ENCODE measurements around the gene CKB.
"Not testable (repeated sequence)": the region's sequence is repeated elsewhere in the genome, so short reads cannot be mapped to it uniquely, and the experiment has no call there.

Gene CKB

DNA sequence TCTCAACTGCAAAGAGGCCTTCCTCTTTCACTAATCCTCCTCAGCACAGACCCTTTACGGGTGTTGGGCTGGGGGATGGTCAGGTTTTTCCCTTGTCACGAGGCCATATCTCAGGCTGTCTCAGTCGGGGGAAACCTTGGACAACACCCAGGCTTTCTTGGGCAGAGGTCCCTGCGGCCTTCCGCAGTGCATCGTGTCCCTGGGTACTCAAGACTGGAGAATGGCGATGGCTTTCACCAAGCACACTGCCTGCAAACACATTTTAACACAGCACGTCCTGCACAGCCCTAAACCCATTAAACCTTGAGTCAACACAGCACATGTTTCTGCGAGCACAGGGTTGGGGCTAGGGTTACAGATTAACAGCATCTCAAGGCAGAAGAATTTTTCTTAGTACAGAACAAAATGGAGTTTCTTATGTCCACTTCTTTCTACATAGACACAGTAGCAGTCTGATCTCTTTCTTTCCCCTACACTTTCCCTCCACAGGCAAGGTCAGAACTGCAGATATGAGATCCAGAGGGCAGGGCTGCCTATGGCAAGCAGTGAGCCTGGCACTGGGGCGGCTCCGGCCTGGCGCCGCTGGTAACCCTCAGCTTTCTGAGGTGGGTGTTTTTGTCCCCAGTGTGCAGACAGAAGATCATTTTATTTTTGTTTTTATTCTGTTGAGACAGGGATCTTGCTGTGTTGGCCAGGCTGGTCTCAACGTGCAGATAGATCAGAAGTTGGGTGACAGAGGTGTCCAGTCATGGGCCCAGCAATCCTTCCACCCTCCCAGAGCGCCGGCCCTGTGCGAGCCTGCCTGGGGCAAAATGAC is 3.0 kb upstream of the CKB start:
- not testable (repeated sequence) for DNase-seq

DNA sequence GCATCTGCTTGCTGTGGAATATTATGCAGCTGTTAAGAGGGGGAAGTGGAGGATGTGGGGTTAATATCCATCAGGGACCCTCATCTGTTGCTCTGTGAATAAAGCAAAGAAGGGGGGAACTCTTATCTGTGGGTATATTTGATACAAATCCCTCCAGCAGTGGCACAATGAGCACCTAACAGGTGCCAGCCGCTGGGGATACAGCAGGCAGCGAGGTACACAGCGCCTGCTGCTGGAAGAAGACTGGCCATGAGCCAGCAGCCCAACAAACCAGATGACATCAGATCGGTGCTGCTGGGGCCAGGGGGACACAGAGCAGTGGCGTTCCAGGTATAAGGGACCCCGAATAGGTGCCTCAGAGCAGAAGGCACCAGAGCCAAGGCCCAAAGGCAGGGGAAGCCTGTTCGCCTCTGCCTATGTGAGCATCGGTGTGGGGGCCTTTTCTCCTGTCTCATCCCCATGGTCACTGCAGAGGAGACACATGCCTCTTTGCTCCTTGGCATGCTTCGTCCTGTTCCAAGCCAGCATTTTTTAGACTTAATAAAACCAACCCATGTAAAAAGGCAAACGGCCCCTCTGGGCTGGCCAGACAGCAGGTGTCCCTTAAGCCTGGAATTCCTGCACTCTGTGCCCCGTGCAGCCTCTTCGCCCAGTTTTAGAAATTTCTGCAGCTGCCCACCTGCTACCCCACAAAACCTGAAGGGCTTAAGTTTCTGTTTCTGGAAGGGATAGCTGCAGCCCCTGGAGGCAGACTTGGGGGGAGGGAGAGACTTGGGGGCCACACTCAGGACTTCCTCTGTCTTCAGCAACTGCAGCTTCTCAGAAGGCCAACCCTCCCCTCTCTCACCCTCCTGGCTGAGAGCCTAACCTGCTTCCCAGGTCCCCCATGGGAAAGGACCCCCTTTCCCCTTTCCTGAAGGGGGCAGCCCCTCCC is 1.6 kb upstream of the CKB start:
- DNase-seq = no peak

DNA sequence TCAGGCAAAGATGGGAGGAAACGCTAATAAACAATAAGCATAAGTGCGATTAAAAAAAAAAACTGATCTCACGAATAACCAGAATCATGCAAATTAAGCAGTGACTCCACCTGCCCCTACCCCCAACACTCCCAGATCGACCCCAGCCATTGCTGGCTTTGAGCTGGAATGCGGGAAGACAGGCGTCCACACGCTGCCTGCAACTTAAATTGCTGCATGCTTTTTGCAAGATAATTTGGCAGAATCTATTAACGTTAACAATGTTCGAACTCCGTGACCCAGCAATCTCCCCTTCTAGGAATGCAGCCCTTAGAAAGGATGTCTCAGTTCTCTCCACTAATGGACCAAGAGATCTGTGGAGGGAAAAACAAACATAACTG is 935 bp upstream of the CKB start:
- no peak for DNase-seq

DNA sequence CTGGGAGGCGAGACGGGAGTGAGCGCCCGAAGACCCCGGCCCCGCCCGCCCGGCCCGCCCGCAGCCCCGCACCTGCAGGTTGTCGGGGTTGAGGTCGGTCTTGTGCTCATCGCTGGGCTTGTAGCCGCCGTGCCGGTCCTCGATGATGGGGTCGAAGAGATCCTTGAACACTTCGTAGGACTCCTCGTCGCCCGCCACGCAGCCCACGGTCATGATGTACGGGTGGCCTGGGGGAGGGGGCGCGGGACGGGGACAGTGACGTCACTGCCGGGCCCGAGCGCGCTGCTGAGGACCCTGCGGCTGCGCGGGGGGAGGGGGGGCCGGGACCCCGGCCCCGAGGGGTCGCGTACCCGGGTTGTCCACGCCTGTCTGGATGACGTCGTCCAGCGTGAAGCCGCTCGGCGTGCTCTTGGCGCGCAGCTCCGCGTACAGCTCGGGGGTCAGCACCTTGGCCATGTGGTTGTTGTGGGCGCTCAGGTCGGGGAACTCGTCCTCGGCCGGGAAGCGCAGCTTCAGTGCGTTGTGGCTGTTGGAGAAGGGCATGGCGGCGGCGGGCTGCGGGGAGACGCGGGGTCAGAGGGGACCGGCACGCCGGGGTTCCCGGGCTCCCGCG is 573 bp downstream of the CKB start:
- DNase-seq = no peak

DNA sequence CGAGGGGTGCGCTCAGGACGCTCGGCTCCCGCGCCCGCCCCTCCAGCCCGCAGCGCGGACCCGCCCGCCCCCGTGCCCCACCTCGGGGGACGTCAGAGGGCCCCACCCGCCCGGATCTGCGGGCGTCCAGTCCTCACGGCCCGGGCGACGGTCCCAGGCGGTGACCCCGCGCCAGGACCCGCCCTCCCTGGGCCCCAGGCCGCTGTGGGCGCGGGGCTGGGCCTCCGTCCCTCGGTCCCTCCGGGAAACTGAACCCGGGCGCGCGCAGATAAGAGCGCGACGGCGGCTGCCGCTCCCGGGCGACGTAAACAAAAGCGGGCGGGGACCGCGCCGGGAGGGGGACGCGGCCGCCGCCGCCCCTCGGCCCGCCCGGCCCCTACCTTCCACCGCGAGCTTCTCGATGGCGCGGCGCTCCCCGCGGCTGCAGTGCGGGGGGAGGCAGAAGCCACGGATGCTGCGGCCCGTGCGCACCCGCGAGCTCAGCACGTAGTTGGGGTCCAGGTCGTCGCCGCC is 1.1 kb downstream of the CKB start:
- peak; percentile 60 for DNase-seq

DNA sequence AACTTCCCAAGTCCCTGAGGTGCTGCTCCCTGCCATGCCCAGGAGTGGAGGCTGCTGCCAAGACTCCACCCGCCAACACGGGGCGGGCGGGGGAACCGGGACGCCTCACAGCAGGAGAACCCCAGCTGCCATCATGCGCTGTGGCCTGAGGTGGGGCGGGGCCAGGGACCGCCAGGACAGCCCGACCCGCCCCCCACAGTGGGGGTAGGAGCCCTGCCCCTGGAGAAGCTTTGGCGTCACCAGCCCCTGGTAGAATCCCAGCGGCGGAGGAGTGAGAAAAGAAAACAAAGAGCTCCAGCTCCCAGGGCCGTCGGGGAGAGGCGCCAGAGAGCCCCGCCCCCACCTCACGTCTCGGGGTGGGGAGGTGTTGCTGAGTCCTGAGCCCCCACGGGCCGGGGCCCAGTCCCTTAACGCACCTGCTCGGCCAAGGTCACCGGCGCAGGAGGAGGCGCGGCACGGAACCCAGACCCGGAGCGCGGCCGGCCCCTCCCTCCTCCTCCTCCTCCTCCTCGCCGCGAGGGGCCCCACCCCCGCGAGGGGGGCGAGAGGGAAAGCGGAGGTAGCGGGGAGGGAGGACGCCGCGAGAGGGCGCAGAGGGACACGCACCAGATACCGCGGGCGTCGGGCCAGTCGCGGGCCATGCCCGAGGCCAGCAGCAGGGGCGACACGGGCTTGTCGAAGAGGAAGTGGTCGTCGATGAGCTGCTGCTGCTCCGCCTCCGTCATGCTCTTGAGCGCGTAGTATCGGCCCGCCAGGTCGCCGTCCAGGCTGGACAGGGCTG is 1.8 kb downstream of the CKB start:
- DNase-seq = peak; percentile 70

DNA sequence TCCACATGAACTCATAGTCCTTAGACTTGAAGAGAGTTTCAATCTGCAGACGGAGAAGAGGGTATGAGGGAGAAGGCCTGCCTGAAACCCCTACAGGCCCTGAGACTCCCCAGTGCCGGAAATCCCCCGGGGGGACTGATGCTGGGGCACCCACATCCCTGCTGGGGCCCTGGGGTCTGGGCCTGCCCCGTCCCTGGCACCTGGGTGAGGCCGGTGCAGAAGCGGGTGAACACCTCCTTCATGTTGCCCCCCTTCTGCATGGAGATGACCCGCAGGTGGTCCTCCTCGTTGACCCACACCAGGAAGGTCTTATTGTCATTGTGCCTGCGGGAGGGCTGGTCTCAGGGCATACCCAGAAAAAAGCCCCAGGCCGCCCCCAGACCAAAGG is 2.4 kb downstream of the CKB start:
- DNase-seq = no peak

DNA sequence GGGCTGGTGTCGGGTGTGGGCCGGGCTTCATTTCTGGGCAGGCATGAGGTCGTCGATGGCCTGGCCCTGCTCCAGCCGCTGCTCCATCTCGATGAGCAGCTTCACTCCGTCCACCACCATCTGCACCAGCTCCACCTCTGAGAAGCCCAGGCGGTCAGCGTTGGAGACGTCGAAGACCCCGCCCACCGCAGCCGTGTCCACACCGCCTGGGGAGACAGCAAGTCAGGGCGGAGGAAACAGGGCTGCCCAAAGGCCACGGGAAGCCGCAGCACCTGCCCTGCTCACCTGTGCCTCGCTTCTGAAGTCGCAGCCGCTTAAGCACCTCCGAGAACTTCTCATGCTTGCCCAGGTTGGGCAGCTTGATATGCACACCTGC is 2.8 kb downstream of the CKB start:
- no peak for DNase-seq

DNA sequence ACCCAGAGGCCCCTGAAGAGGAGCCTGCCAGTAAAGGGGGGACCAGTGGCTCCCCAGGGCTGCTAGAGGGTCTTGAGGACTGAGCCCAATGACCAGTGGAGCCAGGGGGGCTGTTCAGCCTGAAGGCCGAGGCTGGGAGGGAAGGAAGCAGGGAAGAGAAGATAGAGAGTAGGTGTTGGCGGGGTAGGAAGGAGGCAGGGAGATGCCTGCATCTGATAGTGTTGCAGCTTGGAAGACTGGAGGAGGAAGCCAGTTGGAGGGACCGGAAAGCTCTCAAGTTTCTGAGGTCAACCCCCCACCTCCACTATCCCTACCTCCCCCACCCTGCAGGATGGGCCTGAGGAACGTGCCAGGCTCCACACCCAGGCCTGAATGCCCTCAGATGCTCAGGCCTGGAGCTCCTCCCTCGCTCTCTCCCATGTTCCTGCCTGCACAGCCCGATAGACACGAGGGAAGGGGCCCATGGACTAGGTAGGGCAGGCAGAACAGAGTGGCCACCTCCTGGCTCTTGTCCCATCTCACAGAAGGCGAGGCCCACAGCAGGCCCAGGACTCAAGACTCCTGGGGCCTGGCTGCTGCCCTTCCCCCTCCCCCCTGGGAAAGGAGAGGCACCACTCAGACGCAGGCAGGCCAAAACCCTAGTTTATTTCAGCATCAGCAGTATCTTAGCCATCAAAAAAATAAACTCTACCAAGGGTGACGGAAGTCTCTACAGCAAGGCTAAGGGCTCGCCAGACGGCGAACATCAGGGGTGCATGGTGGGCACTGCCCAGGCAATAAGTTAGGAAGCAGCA is 3.4 kb downstream of the CKB start:
- DNase-seq = no peak

DNA sequence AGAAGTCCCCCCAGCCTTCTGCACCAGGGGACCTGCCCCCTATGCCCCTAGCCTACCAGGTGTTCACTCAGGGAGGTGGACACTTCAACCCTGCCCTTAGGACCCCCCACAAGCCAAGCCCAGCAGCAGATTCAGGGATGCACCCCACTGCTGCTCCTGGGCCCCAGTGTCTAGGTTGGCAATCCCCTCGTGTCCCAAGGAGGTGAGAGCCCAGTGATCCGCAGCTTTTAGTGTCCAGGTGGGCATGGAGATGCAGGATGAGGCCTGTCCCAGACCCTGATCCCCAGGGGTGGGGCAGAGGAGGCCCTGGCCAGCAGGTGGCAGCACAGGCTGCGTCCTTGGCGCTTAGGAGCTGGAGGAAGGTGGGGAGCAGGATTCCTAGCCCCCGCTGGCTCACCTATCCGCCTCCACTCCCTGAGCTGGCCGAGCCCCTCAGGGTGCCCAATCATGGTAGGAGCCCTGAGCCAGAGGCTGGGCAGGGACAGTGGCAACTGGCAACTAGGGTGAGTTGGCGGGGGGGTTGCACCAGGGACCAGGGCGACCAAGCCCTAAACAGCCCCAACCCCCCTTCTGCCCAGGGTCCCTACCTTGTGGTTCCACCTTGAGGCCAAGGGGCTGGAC is 4.1 kb downstream of the CKB start:
- peak; percentile 17 for DNase-seq

DNA sequence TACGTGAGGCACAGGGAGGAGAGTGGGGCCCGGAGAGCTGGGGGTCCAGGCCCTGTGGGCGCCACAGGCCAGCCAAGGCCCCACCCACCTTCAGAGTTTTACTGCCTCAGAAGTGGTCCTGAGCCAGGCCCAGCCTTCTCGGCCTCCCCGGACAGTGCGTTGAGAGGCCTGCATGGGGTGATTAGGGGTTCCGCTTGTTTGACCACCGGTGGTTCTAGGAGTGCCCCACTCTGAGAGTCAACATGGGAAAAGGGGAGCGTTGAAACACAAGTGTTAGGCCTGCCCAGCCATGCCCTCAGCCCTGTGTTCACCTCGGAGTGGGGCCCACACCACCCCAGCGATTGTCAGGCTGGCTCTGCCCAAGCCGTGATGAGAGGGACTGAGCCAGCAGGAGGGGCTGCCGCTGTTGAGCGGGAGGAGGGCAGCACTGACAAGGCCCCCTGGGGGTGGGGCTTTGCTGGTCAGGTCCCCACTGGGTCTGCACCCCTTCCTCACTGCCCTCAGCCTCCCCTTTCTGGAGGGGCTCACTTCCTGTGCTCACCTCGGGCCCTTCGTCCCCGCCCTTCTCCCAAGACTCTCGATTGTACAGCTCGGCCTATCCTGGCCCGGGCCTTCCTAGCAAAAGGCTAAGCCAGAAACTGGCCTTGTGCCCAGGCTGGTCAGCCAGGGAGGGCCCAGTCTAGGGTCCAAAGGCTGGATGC is 4.8 kb downstream of the CKB start:
- no peak for DNase-seq

DNA sequence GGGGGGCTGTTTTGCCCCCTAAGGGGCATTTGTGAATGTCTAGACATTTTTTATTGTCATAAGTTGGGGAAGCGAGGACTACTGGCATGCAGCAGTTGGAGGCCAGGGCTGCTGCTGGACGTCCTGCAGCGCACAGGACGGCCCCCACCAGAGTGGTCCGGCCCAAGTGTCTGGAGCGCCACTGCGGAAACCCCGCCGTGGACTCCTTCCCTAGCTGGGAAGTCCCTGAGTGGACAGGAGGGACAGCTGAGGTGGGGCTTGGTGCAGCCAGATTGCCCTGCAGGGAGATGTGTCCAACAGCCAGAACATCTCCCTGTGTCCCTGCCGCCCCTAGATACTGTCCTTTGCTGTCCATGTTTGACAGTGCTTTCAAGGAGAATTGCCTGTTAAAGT is 5.5 kb downstream of the CKB start:
- DNase-seq = no peak

DNA sequence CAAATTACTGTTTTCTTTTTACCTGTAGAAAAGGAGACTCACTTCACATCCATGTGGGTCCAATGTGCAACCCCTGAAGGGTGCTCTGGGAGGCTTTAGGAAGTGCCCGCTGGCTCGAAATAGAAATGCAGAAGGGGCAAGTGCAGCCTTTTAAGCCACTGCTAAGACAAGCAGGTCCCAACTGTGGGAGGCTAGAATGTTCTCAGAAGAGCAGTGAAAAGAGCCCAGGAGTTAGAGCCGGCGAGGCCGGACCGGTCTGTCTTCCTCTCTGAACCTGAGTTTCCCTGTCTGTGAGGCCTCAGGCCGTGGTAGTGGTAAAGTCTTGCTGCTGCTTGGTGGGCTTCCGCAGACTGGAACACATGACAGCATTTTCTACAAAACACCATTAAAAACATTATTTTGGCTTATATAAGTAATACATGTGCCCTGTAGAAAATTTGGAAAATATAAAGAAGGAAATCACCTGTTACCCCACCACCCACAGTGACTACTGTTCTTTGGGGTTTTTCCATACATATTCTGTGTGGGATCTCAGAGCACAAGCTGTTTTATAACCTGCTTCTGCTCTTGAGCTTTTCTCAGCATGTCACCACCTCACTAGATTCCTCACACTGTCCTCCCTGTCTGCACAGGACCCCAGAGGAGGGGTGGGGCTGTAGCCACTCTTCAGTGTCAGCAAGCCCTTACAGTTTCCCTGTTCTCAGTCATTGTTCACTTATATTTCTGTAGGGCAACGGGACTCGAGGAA is 6.0 kb downstream of the CKB start:
- DNase-seq = no peak

DNA sequence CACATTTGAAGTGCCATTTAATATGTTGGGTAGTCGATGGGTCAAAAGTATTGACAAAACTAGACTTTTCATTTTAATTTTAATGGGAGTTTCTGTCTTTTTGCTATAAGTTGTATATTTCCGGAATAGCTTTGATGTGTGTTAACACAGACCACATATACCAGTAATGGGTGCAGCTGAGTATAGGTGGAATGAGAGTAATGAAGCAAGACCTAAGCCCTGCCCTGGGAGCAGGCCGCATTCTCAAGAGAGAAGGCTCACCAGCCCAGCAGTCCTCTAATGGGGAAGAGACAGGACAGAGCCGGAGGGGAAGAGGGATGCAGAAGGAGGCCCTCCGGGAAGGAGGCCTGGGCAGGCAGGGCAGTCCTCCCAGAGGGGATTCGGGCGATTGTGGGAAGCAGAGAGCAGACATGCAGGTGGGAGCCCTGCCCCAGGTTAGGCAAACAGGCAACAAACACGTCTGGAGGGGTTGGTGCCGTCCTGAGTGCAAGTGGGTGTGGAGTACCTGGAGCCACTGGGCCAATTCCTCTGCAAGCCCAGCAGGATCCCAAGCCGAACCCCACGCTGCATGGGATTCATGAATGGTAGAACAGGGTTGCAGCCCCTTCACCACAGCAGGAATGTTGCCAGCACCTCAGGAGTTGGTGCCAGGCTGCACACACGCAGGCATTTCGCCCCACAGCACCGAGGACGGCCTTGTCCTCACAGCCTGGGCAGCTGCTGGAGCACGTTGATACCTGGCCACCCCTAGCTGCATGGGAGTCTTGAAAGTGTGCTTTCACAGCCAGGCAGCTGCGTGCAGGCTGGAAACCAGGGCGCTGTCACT is 7.8 kb downstream of the CKB start:
- DNase-seq = no peak

DNA sequence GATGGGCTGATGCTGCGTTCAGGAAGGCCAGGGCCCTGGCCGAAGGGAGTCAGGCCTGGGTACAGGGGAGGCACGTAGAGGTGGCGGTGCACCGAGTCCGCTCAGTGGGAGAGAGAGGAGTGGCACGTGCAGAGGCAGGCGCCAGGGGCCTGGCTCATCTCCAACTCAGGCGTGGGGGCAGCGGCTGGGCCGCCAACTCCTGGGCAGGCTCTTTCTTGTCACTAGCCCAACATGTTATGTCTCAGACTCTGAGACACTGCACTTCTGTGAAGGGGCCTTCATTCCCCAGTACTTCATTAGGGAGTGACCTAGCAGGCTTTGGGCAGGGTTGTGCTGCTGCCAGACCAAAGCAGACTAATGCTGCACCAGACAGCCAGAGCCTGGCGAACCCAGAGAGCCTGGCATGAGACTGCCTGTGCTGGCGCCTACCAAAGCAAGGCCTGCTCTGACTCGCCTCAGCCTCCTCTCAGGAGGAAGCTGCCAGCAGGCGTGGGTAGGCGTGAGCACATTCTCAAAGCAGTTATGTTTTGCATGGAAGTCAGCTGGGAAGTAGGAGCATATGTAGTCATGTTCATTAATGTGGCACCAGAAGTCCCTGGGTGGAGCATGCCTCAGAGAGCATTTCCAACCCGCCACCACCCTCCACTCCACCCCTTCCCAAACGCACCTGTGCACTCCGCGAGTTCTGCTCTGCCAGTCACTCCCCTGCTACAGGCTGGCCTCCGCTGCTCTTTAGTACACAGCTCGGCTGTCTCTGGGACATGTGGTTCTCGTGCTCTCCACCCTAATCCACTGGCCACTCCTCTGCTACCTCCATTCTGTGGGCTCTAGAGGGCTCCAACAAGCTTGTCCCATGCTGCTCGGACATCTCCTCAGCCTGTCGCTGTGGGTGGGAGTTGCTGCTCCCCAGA is 9.7 kb downstream of the CKB start:
- peak; percentile 6 for DNase-seq

DNA sequence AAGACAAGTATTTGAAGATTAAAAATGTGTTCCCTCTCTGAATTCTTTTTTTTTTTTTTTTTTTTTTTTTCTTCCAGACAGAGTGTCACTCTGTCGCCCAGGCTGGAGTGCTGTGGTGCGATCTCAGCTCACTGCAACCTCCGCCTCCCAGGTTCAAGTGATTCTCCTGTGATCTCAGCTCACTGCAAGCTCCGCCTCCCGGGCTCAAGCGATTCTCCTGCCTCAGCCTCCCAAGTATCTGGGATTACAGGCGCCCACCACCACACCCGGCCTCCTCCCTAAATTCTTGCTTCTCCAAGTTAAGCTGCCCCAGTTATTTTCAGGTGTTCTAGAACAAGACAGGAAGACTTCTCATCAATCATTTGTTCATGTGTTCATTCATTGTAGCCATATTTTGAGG is 10.4 kb downstream of the CKB start:
- DNase-seq = not testable (repeated sequence)

DNA sequence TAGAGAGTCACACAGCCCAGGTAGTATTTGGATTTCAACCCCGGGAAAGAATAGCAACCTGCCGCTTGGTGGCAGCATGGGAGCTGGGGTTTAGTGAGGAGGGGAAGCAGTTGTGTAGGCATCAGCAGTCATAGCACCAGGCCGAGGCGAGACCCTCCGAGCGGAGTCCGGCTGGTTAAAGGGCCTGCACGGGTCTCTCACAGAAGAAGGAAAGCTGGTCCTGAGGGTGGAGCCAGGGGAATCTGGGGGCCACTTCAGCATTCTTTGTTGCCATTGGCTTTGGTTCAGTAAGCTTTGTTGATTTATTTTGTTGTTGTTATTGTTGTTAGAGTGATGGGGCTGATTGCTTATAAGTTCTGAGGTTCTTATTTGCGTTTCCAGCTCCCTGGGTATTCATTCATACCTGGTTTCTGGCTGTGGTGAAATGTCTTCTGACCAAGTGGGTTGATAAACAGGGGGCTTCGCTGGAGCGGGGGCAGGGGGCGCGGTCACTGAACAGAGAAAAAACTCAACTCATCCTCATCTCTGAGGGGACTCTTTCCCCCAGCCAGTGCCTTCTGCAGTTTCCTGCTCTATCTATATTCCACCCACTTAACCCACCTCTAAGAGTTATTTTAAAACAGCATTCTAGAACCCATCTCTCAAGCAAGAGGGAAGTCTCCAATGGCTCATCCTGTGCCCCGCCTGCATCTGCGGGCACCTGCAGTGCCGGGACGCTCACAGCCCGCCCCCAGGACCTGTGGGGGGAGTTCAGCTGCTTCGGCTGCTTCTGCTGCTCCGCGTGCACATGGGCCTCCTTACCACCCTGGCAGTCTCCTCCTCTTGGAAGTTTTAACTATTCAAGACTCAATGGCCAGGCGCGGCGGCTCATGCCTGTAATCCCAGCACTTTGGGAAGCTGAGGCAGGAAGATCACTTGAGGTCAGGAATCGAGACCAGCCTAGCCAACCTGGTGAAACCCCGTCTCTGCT is 11.6 kb downstream of the CKB start:
- DNase-seq = no peak
